Measurements from ENCODE around the gene KNSTRN.
A peak's percentile ranks its signal among the peaks of the same experiment; 100 is the strongest.

KNSTRN gene

GRCh38 chr15:40368719-40369473 is 13.6 kb upstream of the KNSTRN start:
- TF ChIP-seq, protein P1, sequence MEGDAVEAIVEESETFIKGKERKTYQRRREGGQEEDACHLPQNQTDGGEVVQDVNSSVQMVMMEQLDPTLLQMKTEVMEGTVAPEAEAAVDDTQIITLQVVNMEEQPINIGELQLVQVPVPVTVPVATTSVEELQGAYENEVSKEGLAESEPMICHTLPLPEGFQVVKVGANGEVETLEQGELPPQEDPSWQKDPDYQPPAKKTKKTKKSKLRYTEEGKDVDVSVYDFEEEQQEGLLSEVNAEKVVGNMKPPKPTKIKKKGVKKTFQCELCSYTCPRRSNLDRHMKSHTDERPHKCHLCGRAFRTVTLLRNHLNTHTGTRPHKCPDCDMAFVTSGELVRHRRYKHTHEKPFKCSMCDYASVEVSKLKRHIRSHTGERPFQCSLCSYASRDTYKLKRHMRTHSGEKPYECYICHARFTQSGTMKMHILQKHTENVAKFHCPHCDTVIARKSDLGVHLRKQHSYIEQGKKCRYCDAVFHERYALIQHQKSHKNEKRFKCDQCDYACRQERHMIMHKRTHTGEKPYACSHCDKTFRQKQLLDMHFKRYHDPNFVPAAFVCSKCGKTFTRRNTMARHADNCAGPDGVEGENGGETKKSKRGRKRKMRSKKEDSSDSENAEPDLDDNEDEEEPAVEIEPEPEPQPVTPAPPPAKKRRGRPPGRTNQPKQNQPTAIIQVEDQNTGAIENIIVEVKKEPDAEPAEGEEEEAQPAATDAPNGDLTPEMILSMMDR (conservative IDR thresholded peaks at IDR 0.05; ENCODE audit: low read depth), result no peak
- no peak for DNase-seq (ENCODE audit: low spot score)
- POLR2A ChIA-PET (ENCODE audit: low non-redundant PET), result interaction anchor here (1.0 kb wide), 1 partner anchor 40 kb away, joined by 3 read pairs; no protein-coding TSS in a partner anchor
- peak overlapping the region; percentile 40 for H3K27ac ChIP-seq
- CTCF ChIA-PET, result interaction anchor here (0.5 to 5.9 kb wide), 18 partner anchors 8 to 298 kb away, joined by 3 to 112 read pairs (median 4); partner anchors contain the start of genes CCDC9B and PHGR1

DNA sequence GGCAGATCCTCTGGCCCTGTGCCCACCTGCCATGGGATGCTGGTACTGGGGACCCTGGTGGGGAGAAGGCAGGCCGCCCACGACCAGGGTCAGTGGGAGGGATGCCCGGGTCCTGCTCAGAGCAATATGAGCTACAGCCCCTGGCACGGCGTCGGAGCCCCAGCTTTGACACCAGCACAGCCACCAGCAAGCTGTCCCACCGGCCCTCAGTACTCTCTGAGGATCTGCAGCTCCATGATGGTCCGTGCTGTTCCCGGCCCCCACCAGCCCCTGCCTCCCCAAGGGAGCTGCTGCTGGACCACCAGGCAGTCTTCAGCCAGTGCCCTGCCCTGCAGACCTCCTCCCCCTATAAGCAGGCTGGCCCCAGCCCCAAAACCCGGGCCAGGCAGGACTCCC is 13.0 kb upstream of the KNSTRN start:
- ChIA-PET CTCF (interaction anchor here (0.6 to 5.9 kb wide), 5 partner anchors 28 to 80 kb away, joined by 3 to 112 read pairs (median 16); partner anchors contain the start of gene CCDC9B), POLR2A (ENCODE audit: low non-redundant PET) (interaction anchor here (1.0 kb wide), 1 partner anchor 41 kb away, joined by 3 read pairs; no protein-coding TSS in a partner anchor)
- DNase-seq (ENCODE audit: low spot score), result no peak
- TF ChIP-seq, protein P1 (conservative IDR thresholded peaks at IDR 0.05; ENCODE audit: low read depth), result no peak
- H3K27ac ChIP-seq, result no peak overlapping the region; the same call in 1 of the 2 replicates

DNA sequence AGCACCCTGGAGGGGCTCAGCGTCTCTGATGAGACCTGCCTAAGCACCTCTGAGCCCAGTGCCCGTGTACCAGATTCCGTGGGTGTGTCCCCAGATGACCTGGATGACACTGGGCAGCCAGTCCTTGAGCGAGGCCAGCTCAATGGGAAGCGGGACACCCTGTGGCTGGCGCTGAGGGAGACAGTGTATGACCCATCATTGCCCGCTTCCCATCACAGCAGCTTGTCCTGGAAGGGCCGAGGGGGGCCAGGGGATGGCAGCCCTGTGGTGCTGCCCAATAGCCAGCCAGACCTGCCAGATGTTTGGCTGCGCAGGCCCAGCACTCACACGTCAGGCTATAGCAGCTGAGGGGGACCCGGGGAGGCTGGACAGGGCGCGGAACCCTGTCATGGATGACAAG is 12.6 kb upstream of the KNSTRN start:
- no peak overlapping the region for H3K27ac ChIP-seq
- TF ChIP-seq, protein P1 (conservative IDR thresholded peaks at IDR 0.05; ENCODE audit: low read depth), result no peak
- DNase-seq (ENCODE audit: low spot score), result no peak
- POLR2A ChIA-PET (ENCODE audit: low non-redundant PET), result interaction anchor here (1.0 kb wide), 1 partner anchor 29 kb away, joined by 3 read pairs; the partner anchor contains the start of gene CCDC9B
- CTCF ChIA-PET, result interaction anchor here (0.6 to 5.9 kb wide), 4 partner anchors 29 to 81 kb away, joined by 3 to 112 read pairs (median 12); partner anchors contain the start of gene CCDC9B

DNA sequence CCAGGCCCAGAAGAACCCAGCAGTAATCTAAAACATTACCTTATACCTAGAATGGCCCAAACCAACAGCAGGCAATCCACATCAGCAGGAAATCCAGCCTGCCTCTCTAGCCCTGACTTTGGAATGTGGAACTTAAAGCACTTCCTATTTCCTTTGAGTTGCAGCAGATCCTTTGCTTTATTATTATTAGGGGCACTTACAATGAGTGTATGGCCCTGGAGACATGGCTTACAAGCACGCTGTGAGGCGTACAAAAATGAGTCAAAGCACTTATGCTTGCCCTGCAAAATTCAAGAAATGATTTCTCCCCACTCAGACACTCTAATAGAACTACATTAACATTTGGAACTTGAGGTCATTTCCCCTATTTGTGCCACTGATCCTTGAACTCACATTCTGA is 9.5 kb upstream of the KNSTRN start:
- TF ChIP-seq, protein P1 (conservative IDR thresholded peaks at IDR 0.05; ENCODE audit: low read depth), result no peak
- no peak for DNase-seq (ENCODE audit: low spot score)
- H3K27ac ChIP-seq, result no peak overlapping the region
- ChIA-PET CTCF (interaction anchor here (0.9 to 1.4 kb wide), 2 partner anchors 49 to 94 kb away, joined by 3 to 5 read pairs; no protein-coding TSS in a partner anchor), POLR2A (ENCODE audit: low non-redundant PET) (no interaction called here)

DNA sequence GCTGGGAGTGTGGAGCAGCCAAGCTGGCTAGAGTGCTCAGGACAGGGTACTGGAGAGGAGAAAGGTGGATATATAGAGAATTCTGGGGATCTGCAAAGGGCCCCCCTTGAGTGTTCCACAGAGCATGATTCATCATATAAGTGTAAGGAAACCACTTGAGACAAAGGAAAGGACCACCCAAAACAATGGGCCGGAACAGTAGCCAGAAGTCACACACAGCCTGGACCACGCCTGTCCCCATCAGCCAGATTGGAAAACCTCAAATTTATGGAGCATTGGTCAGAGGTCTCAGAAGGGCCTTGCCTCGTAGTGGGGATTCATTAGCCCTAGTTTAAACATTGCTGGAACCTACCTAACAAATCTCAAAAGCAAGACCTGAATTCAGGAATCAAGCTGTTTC is 4.9 kb upstream of the KNSTRN start:
- ChIA-PET CTCF (interaction anchor here (1.2 kb wide), 1 partner anchor 9 kb away, joined by 5 read pairs; no protein-coding TSS in a partner anchor), POLR2A (ENCODE audit: low non-redundant PET) (no interaction called here)
- TF ChIP-seq, protein P1 (conservative IDR thresholded peaks at IDR 0.05; ENCODE audit: low read depth), result no peak
- no peak overlapping the region for H3K27ac ChIP-seq
- no peak for DNase-seq (ENCODE audit: low spot score)

GRCh38 chr15:40379374-40379773 is 3.1 kb upstream of the KNSTRN start:
- TF ChIP-seq, protein P1 (conservative IDR thresholded peaks at IDR 0.05; ENCODE audit: low read depth), result no peak
- CTCF ChIA-PET, result interaction anchor here (0.8 to 1.2 kb wide), 3 partner anchors 12 to 70 kb away, joined by 3 to 7 read pairs (median 3); no protein-coding TSS in a partner anchor
- peak overlapping the region; percentile 91 for H3K27ac ChIP-seq
- no peak for DNase-seq (ENCODE audit: low spot score)
- POLR2A ChIA-PET (ENCODE audit: low non-redundant PET), result interaction anchor here (0.7 kb wide), 1 partner anchor 1010 kb away, joined by 6 read pairs; no protein-coding TSS in a partner anchor

Measured in RWPE1 (cell line).